Measurements from ENCODE around the gene CCNL1. TPM values are rescaled to one million over a fixed set of nuclear protein-coding genes. Genes with fewer than 3 reads are reported as not detected.

CCNL1 gene
- total RNA-seq, 1 donor from 2014 or later, result 61.2 TPM

GRCh38 chr3:157099326-157100095 is 60.4 kb downstream of the CCNL1 start:
- no peak overlapping the region for H3K4me3 ChIP-seq (ENCODE audit: low read depth, low read length)
- no peak for TF ChIP-seq CTCF (conservative IDR thresholded peaks at IDR 0.05; ENCODE audit: low read depth, low read length)
- no peak for DNase-seq (ENCODE audit: low read depth)

- no peak for TF ChIP-seq CTCF (conservative IDR thresholded peaks at IDR 0.05; ENCODE audit: low read depth, low read length)
- DNase-seq (ENCODE audit: low read depth), result no peak
Measured at GRCh38 chr3:157098823-157099185, 61.1 kb downstream of the CCNL1 start.

GRCh38 chr3:157098121-157098822 is 61.7 kb downstream of the CCNL1 start:
- no peak for TF ChIP-seq CTCF (conservative IDR thresholded peaks at IDR 0.05; ENCODE audit: low read depth, low read length)
- H3K4me3 ChIP-seq (ENCODE audit: low read depth, low read length), result no peak overlapping the region
- DNase-seq (ENCODE audit: low read depth), result no peak

More at GRCh38 chr3:157098823-157099185, 61.1 kb downstream of the CCNL1 start:
- H3K4me3 ChIP-seq (ENCODE audit: low read depth, low read length), result no peak overlapping the region

Data from epithelial cell of proximal tubule (primary cell).